ENCODE data around the gene ABCG4.
A peak's percentile ranks its signal among the peaks of the same experiment; 100 is the strongest.
"Not testable (repeated sequence)": the region's sequence is repeated elsewhere in the genome, so short reads cannot be mapped to it uniquely, and the experiment has no call there.

The ABCG4 gene

GRCh38 chr11:119155733-119156492 is 7.1 kb downstream of the ABCG4 start:
- DNase-seq, result no peak

DNA sequence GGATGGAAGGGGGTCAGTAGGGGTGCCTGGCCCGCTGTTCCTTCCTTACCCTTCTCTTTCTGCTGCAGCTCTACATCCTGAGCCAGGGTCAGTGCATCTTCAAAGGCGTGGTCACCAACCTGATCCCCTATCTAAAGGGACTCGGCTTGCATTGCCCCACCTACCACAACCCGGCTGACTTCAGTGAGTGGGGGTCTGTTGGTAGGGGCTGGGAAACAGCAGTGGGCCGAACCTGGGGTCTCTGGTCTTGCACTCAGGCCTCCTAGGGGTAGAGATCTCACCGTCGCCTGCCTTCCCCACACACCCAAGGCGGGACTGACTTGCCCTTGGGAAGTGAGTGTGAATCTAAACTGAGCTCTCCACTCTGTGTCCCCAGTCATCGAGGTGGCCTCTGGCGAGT is 7.6 kb downstream of the ABCG4 start:
- DNase-seq, result no peak

DNA sequence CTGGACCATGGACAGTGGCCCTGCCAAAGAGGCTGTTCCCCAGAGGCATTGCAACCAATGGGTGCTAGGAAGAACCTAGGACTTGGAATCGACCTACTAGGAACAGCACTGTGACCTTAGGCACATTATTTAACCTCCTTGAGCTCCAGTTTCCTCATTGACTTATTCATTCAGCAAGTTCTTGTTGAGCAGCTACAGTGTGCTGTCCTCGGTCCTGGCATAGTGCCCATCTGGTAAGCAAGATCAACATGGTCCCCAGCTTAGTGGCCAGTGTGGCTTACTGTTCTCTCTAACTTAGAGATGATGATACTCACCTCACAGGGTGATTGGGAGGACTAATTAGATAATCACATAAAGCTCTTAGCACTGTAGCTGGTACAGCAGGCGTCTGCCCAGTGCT is 8.2 kb downstream of the ABCG4 start:
- DNase-seq, result no peak

DNA sequence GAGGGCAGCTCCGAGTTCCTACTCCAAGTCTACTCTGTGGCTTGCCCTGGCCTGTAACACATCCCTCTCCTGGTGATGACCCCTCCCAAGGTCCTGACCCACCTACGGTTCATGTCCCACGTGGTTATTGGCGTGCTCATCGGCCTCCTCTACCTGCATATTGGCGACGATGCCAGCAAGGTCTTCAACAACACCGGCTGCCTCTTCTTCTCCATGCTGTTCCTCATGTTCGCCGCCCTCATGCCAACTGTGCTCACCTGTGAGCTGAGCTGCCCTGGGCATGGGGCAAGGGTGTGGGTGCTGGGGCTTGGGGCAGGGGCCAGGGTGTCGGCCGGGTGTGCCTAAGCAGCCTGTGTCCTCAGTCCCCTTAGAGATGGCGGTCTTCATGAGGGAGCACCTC is 9.6 kb downstream of the ABCG4 start:
- DNase-seq, result no peak

- no peak for DNase-seq
Observed at GRCh38 chr11:119160151-119160550, 11.3 kb downstream of the ABCG4 start.

DNA sequence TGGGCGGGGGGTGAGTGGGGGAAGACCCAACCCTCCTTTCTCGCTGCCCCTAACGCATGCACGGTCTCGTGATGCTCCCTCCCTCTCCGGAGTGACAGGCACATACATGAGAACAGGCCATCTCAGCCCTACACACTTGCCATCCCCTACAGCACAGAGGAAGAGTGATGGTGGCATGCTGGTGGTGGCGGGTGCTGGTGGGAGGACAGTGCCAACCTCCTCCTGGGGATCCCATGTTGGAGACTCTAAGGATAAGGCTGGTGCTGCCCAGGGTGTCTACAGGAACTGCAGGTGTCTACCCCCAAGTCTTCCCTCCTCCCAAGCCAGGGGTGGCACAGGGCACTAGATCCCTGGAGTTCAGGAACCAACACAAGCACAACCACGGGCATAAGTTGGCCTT is 13.0 kb downstream of the ABCG4 start:
- DNase-seq, result no peak

GRCh38 chr11:119166368-119167076 is 17.7 kb downstream of the ABCG4 start:
- DNase-seq, result no peak

- not testable (repeated sequence) for DNase-seq
Observed at GRCh38 chr11:119167077-119167458, 18.2 kb downstream of the ABCG4 start.

GRCh38 chr11:119167933-119168332 is 19.1 kb downstream of the ABCG4 start:
- DNase-seq, result no peak

GRCh38 chr11:119168471-119169281 is 19.8 kb downstream of the ABCG4 start, which contains the start of gene NLRX1:
NLRX1 (plus strand) TSS chr11:119168725; CDS start chr11:119171404, 2,679 bp downstream.
- peak; percentile 91 for DNase-seq

DNA sequence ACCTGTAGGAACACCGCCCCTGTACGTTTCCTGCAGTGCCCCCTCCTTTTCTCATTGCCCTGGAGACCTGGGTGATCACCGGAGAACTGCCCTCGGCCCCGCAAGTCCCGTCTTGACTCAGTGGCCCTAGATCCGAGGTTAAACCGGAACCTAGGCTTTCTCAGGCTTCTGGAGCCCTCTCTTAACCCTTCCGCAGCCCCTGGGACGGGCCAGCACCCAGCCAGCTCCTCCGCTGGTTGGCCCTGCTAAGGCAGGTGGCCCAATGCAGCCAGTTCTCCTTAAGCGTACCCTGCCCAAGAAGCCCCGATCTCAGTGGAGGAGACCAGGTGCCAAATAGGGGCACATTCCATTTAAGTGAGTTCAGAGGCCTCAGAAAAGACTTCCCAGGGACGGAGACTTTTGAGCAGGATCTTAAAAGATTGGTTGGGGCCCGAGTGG is 20.4 kb downstream of the ABCG4 start:
- DNase-seq, result peak; percentile 53

DNA sequence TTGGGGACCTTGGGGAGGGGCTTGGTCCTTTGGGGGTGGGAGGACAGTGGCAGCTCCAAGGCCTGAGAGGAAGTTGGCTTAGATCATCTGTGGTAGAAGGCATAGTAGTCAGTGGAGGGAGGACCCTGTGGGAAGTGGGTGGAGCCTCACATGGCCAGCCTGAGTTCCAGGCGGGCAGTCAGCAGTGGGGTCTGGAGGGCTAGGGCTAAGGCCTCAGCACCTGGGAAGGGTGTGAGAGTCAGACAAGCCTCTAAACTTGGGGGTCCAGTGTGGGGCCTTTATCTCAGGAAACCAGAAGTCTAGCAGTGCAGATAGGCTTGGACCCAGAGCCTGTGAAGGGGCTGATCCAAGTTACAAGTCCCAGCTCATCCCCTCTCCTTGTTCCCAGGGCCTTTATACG is 23.7 kb downstream of the ABCG4 start:
- no peak for DNase-seq

DNA sequence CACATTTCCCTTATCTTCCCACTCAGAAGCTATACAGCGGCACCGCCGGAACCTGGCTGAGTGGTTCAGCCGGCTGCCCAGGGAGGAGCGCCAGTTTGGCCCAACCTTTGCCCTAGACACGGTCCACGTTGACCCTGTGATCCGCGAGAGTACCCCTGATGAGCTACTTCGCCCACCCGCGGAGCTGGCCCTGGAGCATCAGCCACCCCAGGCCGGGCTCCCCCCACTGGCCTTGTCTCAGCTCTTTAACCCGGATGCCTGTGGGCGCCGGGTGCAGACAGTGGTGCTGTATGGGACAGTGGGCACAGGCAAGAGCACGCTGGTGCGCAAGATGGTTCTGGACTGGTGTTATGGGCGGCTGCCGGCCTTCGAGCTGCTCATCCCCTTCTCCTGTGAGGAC is 24.6 kb downstream of the ABCG4 start:
- DNase-seq, result no peak

- DNase-seq, result no peak
Observed at GRCh38 chr11:119175493-119176077, 26.7 kb downstream of the ABCG4 start.

- DNase-seq, result no peak
Observed at GRCh38 chr11:119178166-119178680, 29.4 kb downstream of the ABCG4 start.

DNA sequence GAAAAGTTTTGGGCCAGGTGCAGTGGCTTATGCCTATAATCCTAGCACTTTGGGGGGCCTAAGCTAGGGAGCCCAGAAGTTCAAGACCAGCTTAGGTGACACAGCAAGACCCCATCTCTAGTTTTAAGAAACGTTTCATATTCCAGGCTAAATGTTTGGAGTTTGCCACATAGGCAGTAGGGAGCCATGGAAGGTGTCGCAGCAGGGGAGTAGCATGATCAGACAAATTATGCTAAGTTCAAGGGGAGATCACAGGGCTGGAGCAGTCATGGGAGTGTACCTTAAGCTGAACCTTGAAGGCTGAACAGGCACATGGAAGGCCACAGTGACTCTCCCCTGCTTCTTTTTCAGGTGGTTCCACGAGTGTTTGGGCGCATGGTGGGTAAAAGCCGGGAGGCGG is 30.5 kb downstream of the ABCG4 start:
- DNase-seq, result no peak

DNA sequence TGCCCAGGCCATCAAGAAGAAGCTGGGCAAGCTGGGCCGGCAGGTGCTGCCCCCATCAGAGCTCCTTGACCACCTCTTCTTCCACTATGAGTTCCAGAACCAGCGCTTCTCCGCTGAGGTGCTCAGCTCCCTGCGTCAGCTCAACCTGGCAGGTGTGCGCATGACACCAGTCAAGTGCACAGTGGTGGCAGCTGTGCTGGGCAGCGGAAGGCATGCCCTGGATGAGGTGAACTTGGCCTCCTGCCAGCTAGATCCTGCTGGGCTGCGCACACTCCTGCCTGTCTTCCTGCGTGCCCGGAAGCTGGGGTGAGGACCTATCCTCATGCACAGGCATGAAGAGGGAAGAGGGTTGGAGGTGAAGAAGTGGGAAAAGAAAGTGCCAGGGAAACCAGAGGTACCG is 31.1 kb downstream of the ABCG4 start:
- no peak for DNase-seq

DNA sequence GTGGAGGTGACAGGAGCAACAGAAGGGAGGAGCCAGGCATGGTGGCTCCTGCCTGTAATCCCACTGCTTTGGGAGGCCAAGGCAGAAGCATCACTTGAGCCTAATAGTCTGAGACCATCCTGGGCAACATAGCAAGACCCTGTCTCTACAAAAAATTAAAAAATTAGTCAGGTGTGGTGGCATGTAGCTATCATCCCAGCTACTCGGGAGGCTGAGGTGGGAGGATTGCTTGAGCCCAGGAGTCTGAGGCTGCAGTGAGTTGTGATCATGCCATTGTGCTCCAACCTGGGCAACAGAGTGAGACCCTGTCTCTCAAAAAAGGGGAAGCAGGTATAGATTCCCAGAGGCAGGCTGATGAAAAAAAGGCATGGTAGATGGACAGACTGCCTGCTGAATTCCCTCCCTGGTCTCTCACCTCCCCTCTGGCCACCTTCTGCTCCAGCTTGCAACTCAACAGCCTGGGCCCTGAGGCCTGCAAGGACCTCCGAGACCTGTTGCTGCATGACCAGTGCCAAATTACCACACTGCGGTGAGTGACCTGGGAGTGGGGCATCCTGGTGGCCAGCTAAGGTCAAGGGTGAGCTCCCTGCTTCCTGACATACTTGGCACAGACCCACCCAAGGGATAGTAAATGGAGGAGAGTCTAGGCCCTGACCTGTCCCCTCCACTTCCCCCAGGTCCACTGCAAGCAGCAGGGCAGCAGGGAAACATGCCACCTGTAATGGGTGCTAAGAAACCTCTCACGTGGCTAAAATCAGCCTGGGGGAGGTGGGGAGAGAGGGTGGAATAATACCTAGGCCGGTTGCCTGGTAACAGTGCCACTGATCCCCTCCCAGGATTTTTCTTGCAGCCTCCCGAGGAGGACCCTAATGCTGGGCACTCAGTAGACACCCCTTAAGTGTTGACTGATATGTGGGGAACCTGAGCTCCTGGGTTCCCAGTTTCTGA is 32.2 kb downstream of the ABCG4 start:
- DNase-seq, result no peak

DNA sequence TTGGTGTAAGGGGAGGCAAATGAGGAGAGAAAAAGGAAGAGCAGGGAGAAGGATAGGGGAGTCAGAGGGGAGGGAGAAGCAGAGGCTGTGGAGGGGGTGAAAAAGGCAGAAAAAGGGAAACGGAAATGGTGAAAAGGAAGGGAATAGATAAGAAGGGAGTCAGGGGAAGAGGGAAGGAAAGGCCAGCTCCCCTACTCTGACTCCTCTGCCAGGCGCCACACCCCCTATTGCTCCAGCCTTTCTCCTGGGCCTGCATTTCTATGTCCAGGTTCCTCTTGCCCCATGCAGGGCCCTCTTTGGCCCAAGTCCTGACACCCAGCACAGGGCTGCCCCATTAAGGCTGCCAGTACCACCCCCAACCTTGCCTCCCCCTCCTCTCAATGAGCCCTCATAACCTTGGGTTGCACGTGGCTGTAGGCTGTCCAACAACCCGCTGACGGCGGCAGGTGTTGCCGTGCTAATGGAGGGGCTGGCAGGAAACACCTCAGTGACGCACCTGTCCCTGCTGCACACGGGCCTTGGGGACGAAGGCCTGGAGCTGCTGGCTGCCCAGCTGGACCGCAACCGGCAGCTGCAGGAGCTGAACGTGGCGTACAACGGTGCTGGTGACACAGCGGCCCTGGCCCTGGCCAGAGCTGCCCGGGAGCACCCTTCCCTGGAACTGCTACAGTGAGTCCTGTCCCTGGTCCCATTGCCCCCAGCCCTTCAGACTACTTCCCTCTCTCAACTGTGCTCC is 33.0 kb downstream of the ABCG4 start:
- DNase-seq, result no peak

DNA sequence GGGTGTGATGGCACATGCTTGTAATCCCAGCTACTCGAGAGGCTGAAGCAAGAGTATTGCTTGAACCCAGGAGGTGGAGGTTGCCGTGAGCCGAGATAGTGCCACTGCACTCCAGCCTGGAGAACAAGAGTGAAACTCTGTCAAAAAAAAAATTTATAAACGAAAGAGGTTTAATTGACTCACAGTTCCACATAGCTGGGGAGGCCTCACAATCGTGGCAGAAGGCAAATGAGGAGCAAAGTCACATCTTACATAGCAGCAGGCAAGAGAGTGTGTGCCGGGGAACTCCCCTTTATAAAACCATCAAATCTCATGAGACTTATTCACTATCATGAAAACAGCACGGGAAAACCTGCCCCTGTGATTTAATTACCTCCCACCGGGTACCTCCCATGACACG is 35.5 kb downstream of the ABCG4 start:
- not testable (repeated sequence) for DNase-seq

Data from femur (tissue), 1 donor.